DOHH2 (cell line): ENCODE measurements around the gene B3GALNT1.

Experiments
- EZH2phosphoT487 ChIP-seq: fragments of 200-600 bp; sonication (generic); IDR thresholded peaks from 2 replicates; pipeline ENCODE4 v1.6.1; 2017; ENCODE audit warnings: borderline replicate concordance, mild to moderate bottlenecking, antibody characterized with exemption, low read length, moderate library complexity, mixed read lengths
- TF ChIP-seq, protein P1 (sequence below): fragments of 200-600 bp; sonication (generic); IDR thresholded peaks from one replicate; pipeline ENCODE4 v1.5.1; 2014; ENCODE audit warnings: antibody characterized with exemption, mild to moderate bottlenecking, low read depth, low read length; ENCODE audit not compliant: poor library complexity, severe bottlenecking

GRCh38 chr3:161142486-161142885 is 37.3 kb upstream of the B3GALNT1 start:
- no peak for TF ChIP-seq EZH2phosphoT487
- TF ChIP-seq, protein P1, sequence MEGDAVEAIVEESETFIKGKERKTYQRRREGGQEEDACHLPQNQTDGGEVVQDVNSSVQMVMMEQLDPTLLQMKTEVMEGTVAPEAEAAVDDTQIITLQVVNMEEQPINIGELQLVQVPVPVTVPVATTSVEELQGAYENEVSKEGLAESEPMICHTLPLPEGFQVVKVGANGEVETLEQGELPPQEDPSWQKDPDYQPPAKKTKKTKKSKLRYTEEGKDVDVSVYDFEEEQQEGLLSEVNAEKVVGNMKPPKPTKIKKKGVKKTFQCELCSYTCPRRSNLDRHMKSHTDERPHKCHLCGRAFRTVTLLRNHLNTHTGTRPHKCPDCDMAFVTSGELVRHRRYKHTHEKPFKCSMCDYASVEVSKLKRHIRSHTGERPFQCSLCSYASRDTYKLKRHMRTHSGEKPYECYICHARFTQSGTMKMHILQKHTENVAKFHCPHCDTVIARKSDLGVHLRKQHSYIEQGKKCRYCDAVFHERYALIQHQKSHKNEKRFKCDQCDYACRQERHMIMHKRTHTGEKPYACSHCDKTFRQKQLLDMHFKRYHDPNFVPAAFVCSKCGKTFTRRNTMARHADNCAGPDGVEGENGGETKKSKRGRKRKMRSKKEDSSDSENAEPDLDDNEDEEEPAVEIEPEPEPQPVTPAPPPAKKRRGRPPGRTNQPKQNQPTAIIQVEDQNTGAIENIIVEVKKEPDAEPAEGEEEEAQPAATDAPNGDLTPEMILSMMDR, result no peak
